GM12878 (cell line): Measurements from ENCODE around the gene ATG4B.

Experiments
- PML ChIP-seq: IDR thresholded peaks from 2 replicates; pipeline ENCODE4 v1.6.1; 2012; ENCODE audit warnings: low read length, inconsistent platforms
- USF2 ChIP-seq: IDR thresholded peaks from 2 replicates; pipeline ENCODE4 v1.6.1; 2011; ENCODE audit warnings: low read depth, low read length, improper control_type of control experiment, borderline replicate concordance

DNA sequence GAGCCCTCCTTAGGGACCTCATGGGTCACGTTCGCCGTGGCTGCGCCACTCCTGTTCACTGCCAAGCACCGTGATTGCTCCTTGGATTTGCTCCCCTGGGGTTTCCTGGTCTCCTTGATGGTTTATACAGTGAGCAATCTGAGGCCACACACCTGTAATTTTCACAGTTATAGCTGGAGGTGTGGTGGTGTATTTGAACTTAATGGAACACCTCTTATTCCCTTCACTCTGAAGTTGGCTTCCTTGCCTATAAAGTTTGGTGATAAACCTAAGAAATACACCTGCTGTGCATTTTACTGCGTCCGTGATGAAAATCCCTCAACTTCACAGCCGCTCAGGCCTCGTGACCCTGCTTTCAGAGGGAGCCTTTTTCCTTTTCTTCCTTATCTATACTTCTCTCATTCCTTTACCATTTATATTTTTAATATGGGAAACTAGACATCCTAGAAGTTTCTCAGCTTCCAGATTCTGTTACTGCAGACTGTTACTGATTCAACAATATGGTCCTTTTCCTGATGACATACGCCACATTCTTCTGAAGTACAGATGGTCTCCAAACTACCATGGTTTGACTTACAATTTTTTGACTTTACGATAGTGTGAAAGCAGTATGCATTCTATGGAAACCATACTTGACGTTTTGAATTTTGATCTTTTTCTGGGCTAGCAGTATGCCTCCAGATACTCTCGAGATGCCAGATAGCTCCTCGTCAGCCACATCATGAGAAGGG is 8.6 kb downstream of the ATG4B start:
- TF ChIP-seq USF2 (no peak), PML (no peak)
